H9 (cell line): ENCODE results near the gene KCNMA1. TPM values are rescaled to one million over a fixed set of nuclear protein-coding genes. Genes with fewer than 3 reads are reported as not detected.

ENCODE experiments used
- DNase-seq: peaks from one replicate; pipeline ENCODE4 v3.0.0-alpha.2; 2017
- H2AFZ ChIP-seq: one replicate; pipeline ENCODE4 v1.6.1; 2013; ENCODE audit warnings: mild to moderate bottlenecking, low read length, control low read depth, moderate library complexity
- H2AK5ac ChIP-seq: 2 replicates; pipeline ENCODE4 v1.6.1; 2013; ENCODE audit warnings: low read length, control low read depth, mixed read lengths; ENCODE audit not compliant: insufficient read length
- H2BK120ac ChIP-seq: one replicate; pipeline ENCODE4 v1.6.1; 2013; ENCODE audit warnings: low read depth, mild to moderate bottlenecking, low read length, control low read depth, inconsistent platforms; ENCODE audit not compliant: poor library complexity, severe bottlenecking
- H2BK12ac ChIP-seq: 2 replicates; pipeline ENCODE4 v1.6.1; 2013; ENCODE audit warnings: low read length, control low read depth, mixed read lengths, low read depth; ENCODE audit not compliant: insufficient read length
- H2BK15ac ChIP-seq: 2 replicates; pipeline ENCODE4 v1.6.1; 2013; ENCODE audit warnings: low read depth, low read length, control low read depth
- H2BK20ac ChIP-seq: one replicate; pipeline ENCODE4 v1.6.1; 2013; ENCODE audit warnings: low read depth, mild to moderate bottlenecking, low read length, control low read depth, inconsistent platforms; ENCODE audit not compliant: poor library complexity, severe bottlenecking
- H2BK5ac ChIP-seq: 2 replicates; pipeline ENCODE4 v1.6.1; 2013; ENCODE audit warnings: low read length, control low read depth, mixed read lengths; ENCODE audit not compliant: insufficient read length
- H3K14ac ChIP-seq: 2 replicates; pipeline ENCODE4 v1.6.1; 2013; ENCODE audit warnings: low read length, control low read depth; ENCODE audit not compliant: insufficient read depth
- H3K18ac ChIP-seq: 2 replicates; pipeline ENCODE4 v1.6.1; 2013; ENCODE audit warnings: low read depth, mild to moderate bottlenecking, mixed read lengths, low read length, control low read depth; ENCODE audit not compliant: insufficient read length
- H3K23ac ChIP-seq: 2 replicates; pipeline ENCODE4 v1.6.1; 2013; ENCODE audit warnings: low read length, control low read depth, mixed read lengths, low read depth; ENCODE audit not compliant: insufficient read length
- H3K23me2 ChIP-seq: 2 replicates; pipeline ENCODE4 v1.6.1; 2013; ENCODE audit warnings: low read depth, mild to moderate bottlenecking, mixed read lengths, low read length, control low read depth; ENCODE audit not compliant: insufficient read length, poor library complexity, severe bottlenecking
- H3K27ac ChIP-seq: 2 replicates; pipeline ENCODE4 v1.5.1; 2013; ENCODE audit warnings: low read length, control low read depth, mixed read lengths, low read depth; ENCODE audit not compliant: insufficient read length
- H3K27me3 ChIP-seq: 2 replicates; pipeline ENCODE4 v1.6.1; 2013; ENCODE audit warnings: low read length, control low read depth, inconsistent platforms; ENCODE audit not compliant: insufficient read depth
- H3K4ac ChIP-seq: 2 replicates; pipeline ENCODE4 v1.6.1; 2013; ENCODE audit warnings: low read depth, mild to moderate bottlenecking, control low read depth, inconsistent platforms, low read length, moderate library complexity
- H3K4me1 ChIP-seq: 2 replicates; pipeline ENCODE4 v1.6.1; 2013; ENCODE audit warnings: low read length, control low read depth, inconsistent platforms; ENCODE audit not compliant: insufficient read depth
- H3K4me2 ChIP-seq: 2 replicates; pipeline ENCODE4 v1.6.1; 2013; ENCODE audit warnings: low read length, control low read depth, mixed read lengths; ENCODE audit not compliant: insufficient read length, insufficient read depth
- H3K56ac ChIP-seq: 2 replicates; pipeline ENCODE4 v1.6.1; 2013; ENCODE audit warnings: low read depth, mild to moderate bottlenecking, mixed read lengths, low read length, control low read depth; ENCODE audit not compliant: insufficient read length
- H3K79me1 ChIP-seq: 2 replicates; pipeline ENCODE4 v1.6.1; 2013; ENCODE audit warnings: low read depth, mild to moderate bottlenecking, moderate library complexity, low read length, control low read depth, inconsistent platforms; ENCODE audit not compliant: insufficient read depth, poor library complexity, severe bottlenecking
- H3K79me2 ChIP-seq: 2 replicates; pipeline ENCODE4 v1.6.1; 2013; ENCODE audit warnings: low read length, control low read depth, inconsistent platforms; ENCODE audit not compliant: insufficient read depth
- H3K9ac ChIP-seq: 2 replicates; pipeline ENCODE4 v1.6.1; 2013; ENCODE audit warnings: low read length, control low read depth, mixed read lengths; ENCODE audit not compliant: insufficient read length; ENCODE audit errors: extremely low read depth
- H3K9me3 ChIP-seq: one replicate; pipeline ENCODE4 v1.6.1; 2013; ENCODE audit warnings: low read depth, low read length, inconsistent platforms; ENCODE audit not compliant: control insufficient read depth
- H3T11ph ChIP-seq: one replicate; pipeline ENCODE4 v1.6.1; 2013; ENCODE audit warnings: mild to moderate bottlenecking, low read length, control low read depth, inconsistent platforms
- H4K20me1 ChIP-seq: one replicate; pipeline ENCODE4 v1.6.1; 2013; ENCODE audit not compliant: control insufficient read depth, insufficient read length, insufficient read depth
- H4K5ac ChIP-seq: 2 replicates; pipeline ENCODE4 v1.6.1; 2013; ENCODE audit warnings: low read depth, mild to moderate bottlenecking, mixed read lengths, low read length, control low read depth; ENCODE audit not compliant: insufficient read length
- H4K8ac ChIP-seq: replicated peaks from 2 replicates; pipeline ENCODE4 v1.6.1; 2013; ENCODE audit warnings: low read length, control low read depth, mixed read lengths, low read depth; ENCODE audit not compliant: insufficient read length
- H4K91ac ChIP-seq: 2 replicates; pipeline ENCODE4 v1.6.1; 2013; ENCODE audit warnings: low read depth, mild to moderate bottlenecking, moderate library complexity, mixed read lengths, low read length, control low read depth; ENCODE audit not compliant: insufficient read length
- H3K27ac Mint-ChIP-seq, 3 experiments: 2 replicates in 2 of 3; 3 replicates in 1 of 3; pipeline ENCODE4 v1.8.0; 2020 to 2021; ENCODE audit warnings: mixed read lengths in 3 of 3, mild to moderate bottlenecking in 1 of 3, moderate library complexity in 1 of 3
- H3K27me3 Mint-ChIP-seq: 2 replicates; pipeline ENCODE4 v1.8.0; 2021; ENCODE audit warnings: low read depth, mild to moderate bottlenecking, moderate library complexity, mixed read lengths
- H3K36me3 Mint-ChIP-seq, 3 experiments: 2 replicates in 2 of 3; 3 replicates in 1 of 3; pipeline ENCODE4 v1.8.0; 2020 to 2021; ENCODE audit warnings: low read depth in 3 of 3, mixed read lengths in 3 of 3; ENCODE audit not compliant: insufficient read depth in 1 of 3
- H3K4me1 Mint-ChIP-seq, 2 experiments: 2 replicates each; pipeline ENCODE4 v1.8.0; 2020; ENCODE audit warnings: mixed read lengths in 2 of 2
- H3K4me3 Mint-ChIP-seq, 2 experiments: 2 replicates in 1 of 2; 3 replicates in 1 of 2; pipeline ENCODE4 v1.8.0; 2020 to 2021; ENCODE audit warnings: mild to moderate bottlenecking in 2 of 2, mixed read lengths in 2 of 2, moderate library complexity in 1 of 2
- H3K9me3 Mint-ChIP-seq, 2 experiments: 2 replicates in 1 of 2; 3 replicates in 1 of 2; pipeline ENCODE4 v1.8.0; 2020; ENCODE audit warnings: mild to moderate bottlenecking in 2 of 2, mixed read lengths in 2 of 2, moderate library complexity in 1 of 2
- CTCF ChIP-seq: fragments of 200-600 bp; sonication (generic); conservative IDR thresholded peaks from 3 replicates; pipeline ENCODE4 v1.8.0; 2021; ENCODE audit warnings: antibody characterized with exemption, mild to moderate bottlenecking
- WGBS: extraction: QIAGEN DNeasy Blood & Tissue Kit; methylation state at CpG from one replicate; pipeline ENCODE4 v1.1.7; 2013; ENCODE audit warnings: missing lambda C conversion rate, low lambda C conversion rate, mixed read lengths; ENCODE audit not compliant: insufficient read length; ENCODE audit errors: extremely low coverage; 5-methylcytosine and 5-hydroxymethylcytosine counted together
- total RNA-seq: library from RNA; stranded (reverse); gene quantifications from 2 replicates; pipeline ENCODE4 v1.2.1, GENCODE V29; 2021

Gene KCNMA1
- total RNA-seq, 1 experiment from 2014 or later = 2.0 TPM

- H3K56ac ChIP-seq = no peak overlapping the region
- Mint-ChIP-seq H3K9me3 (no peaks in the 10 kb centered on the region), H3K27me3 (no peaks in the 10 kb centered on the region; the same call in none of the 2 replicates), H3K4me3 (no peak overlapping the region), H3K27ac (no peak overlapping the region), H3K4me1 (peaks cover 21 to 24% of the 10 kb centered on the region in 2 experiments), H3K36me3 (no peaks in the 10 kb centered on the region)
- H2BK5ac ChIP-seq = no peak overlapping the region
- no peak overlapping the region for H3T11ph ChIP-seq
- no peak overlapping the region for H2BK15ac ChIP-seq
- no peak overlapping the region for H2BK12ac ChIP-seq
- no peak overlapping the region for H3K27ac ChIP-seq
- H3K4me1 ChIP-seq = peaks cover 5% of the 10 kb centered on the region; the same call in 1 of the 2 replicates
- H2BK20ac ChIP-seq = no peak overlapping the region
- H3K23me2 ChIP-seq = no peaks in the 10 kb centered on the region
- H3K4me2 ChIP-seq = no peak overlapping the region
- no peak overlapping the region for H3K9ac ChIP-seq
- no peak for TF ChIP-seq CTCF
- H2AFZ ChIP-seq = no peak overlapping the region
- no peaks in the 10 kb centered on the region for H3K79me1 ChIP-seq
- H3K23ac ChIP-seq = no peak overlapping the region
- H3K14ac ChIP-seq = no peak overlapping the region
- H4K8ac ChIP-seq = no peak overlapping the region
- H4K20me1 ChIP-seq = no peaks in the 10 kb centered on the region
- no peak for DNase-seq
- H2BK120ac ChIP-seq = no peak overlapping the region
- H3K27me3 ChIP-seq = no peaks in the 10 kb centered on the region
- no peak overlapping the region for H2AK5ac ChIP-seq
- H4K91ac ChIP-seq = no peak overlapping the region
- H3K4ac ChIP-seq = no peak overlapping the region
- H3K79me2 ChIP-seq = no peaks in the 10 kb centered on the region
- H3K9me3 ChIP-seq = no peaks in the 10 kb centered on the region
- H3K18ac ChIP-seq = no peak overlapping the region
- H4K5ac ChIP-seq = no peak overlapping the region
- no CpG with 5 or more reads among the region's 9 CpGs for WGBS
These were observed 243.6 kb downstream of the KCNMA1 start for GRCh38 chr10:77393821-77394501.
